Erythroblast (primary cell): ENCODE measurements around the gene IDH3A.
"Not testable (repeated sequence)": the region's sequence is repeated elsewhere in the genome, so short reads cannot be mapped to it uniquely, and the experiment has no call there.

Experiments used
- DNase-seq, 2 experiments: peaks; one replicate each; lab custom pipeline; 2025; lab: John Stamatoyannopoulos, UW
- GATA1 ChIP-seq: IDR thresholded peaks from 2 replicates; pipeline ENCODE4 v1.6.1; 2011; ENCODE audit warnings: low read depth, mild to moderate bottlenecking, control low read depth, low read length, moderate library complexity
- POLR2A ChIP-seq: IDR thresholded peaks from 2 replicates; pipeline ENCODE4 v1.6.1; 2011; ENCODE audit warnings: mild to moderate bottlenecking, low read length

Gene IDH3A

DNA sequence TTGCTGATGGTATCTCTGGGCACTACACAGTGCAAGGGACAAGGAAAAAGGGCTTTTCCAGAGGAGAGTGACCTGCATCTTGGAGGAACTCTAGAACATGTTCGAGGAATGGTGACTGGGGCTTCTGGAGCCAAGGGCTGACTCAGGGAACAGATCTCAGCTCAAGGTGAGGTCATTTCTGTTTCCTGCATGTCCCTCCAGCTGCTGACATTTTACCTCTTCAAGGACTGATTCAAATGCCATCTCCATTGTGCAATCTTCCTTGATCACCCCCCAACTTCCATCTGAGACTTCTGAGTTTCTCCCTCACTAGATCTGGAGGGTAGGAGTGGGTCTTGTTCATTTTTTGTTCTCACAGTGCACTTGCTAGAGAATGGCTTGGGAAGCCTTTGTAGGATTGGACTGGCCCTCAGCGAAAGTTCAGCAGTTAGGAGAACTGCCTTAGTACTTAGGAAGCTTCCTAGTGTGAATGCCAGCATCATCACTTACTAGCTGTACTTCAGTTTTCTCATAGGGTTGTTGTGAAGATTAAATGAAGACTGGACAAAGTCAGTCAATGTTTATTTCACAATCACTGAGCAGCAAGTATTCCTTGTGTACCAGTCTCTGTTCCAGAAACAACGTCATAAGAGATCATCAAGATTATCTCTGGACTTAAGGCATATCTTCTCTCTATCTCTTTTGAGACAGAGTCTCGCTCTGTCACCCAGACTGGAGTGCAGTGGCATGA, 2.6 kb upstream of the IDH3A start:
- no peak for TF ChIP-seq POLR2A
- TF ChIP-seq GATA1 = no peak
- DNase-seq = peak in 1 of 2 experiments; percentile 14

DNA sequence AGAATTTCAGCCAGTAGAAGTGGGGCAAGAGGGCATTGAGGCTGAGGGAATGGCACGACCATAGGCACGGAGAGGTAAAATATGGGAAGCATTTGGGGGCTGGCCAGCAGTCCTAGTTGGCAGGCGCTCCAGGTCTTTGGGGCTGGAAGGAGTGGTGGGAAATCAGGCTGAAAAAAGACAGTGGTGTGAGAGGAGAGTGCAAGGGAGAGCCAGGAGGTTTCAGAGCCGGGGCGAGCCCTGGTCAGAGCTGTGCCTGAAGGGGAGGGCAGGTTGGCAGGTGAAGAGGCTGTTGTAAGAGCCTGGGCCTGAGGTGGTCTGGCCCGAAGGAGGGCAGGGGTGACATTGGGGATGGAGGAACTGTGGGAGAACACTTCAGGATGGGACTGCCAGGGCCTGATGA, 1.6 kb upstream of the IDH3A start:
- no peak for TF ChIP-seq GATA1
- no peak for TF ChIP-seq POLR2A
- no peak for DNase-seq

DNA sequence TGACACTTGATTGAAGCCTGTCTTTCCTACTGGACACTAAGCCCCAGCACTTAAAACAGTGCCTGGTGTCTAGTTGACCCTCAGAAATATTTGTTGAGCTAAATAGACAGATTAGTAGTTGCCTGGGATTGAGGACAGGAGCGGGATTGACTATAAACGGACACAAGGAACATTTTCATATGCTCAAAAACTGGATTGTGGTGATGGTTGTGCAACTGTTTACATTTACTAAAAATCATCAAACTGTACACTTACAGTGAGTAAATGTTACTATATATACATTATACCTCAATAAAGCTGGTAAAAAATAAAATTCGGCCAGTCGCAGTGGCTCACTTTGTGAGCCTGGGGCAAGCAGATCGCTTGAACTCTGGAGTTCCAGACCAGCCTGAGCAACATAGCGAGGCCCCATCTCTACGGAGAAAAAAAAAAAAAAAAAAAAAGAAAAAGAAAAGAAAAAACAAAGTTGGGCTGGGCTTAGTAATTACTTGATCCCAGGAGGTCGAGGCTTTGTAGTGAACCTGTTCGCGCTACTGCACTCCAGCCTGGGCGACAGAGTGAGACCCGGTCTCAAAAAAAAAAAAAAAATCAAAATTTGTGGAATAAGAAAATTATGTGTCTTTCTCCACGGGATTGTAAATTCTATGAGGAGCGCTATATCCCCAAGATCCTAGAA, 632 bp upstream of the IDH3A start:
- TF ChIP-seq POLR2A (no peak), GATA1 (no peak)
- no peak for DNase-seq

DNA sequence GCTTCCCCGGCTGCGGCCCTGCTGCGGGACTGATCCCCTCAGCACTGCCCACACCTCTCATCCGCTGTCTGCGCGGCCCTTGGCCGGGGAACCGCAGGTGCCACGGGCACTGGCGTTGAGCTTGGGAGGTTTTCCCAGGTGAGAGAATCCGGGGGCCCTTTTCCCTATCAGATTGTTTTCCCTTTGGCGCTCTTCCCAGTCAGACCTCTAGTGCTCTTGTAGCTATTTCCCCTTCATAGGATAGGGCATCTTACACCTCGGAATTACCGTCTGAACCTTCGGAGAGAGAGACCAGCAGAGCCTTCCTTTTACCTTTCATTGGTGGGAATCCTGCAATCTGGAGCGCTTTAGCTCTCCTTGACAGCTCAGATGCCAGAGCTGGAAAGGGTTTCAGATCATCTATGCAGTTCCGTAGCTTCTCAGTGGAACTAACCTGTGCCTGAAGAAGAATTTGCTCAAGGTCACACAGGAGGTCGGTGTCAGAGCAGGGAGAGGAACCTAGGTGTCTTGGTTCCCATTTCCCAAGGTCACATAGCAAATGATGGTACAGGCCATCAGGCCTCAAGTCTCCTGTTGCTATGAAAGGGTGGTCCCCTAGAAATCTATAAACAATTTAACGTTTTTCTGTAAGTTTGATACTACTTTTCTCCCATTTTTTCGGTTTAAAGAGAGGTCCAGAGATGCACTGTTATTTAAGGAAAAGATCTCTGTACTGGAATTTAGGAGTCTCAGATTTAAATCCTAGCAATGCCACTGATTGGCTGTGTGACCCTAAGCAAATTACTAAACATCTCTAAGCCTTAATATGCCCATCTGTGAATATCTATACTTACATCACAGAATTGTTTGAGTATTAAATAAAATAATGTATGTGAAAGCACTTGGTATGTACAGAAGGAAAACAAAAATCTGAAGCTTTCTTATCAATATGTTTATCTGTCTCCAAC, 916 bp downstream of the IDH3A start:
- peak in 1 of 2 experiments; percentile 52 for DNase-seq

DNA sequence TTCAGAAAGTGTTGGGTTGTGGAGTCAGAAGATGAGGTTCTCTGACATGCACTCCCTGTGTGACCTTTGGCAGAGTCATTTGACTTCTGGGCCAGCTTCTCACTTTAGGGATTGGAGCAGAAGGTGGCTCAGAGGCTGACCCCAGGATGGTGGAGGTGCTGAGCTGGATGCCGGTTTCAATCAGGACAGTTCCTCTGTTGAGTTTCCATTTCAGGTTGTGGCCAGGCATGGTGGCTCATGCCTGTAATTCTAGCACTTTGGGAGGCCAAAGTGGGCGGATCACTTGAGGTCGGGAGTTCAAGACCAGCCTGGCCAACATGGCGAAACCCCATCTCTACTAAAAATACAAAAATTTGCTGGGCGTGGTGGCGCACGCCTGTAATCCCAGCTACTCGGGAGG, 1.9 kb downstream of the IDH3A start:
- DNase-seq = not testable (repeated sequence)

More for the DNA sequence above, 916 bp downstream of the IDH3A start:
- TF ChIP-seq GATA1 (no peak), POLR2A (no peak)

DNA sequence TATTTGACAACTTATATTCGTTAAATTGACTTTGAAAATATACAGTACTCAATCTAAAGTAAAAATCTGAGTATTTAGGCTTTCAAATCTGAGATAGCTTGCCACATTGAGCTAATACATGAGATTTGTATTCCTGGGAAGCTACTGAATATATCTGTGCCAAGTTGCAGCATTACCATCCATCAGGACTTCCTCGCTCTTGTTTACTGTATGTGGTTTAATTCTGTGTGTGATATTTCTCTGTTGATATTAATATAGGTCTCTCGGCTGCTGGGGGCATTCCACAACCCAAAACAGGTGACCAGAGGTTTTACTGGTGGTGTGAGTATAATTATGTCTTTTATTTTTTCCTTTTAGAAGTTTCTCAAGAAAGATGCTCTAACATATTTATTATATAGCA, 5.8 kb downstream of the IDH3A start:
- no peak for TF ChIP-seq POLR2A
- no peak for TF ChIP-seq GATA1
- no peak for DNase-seq

DNA sequence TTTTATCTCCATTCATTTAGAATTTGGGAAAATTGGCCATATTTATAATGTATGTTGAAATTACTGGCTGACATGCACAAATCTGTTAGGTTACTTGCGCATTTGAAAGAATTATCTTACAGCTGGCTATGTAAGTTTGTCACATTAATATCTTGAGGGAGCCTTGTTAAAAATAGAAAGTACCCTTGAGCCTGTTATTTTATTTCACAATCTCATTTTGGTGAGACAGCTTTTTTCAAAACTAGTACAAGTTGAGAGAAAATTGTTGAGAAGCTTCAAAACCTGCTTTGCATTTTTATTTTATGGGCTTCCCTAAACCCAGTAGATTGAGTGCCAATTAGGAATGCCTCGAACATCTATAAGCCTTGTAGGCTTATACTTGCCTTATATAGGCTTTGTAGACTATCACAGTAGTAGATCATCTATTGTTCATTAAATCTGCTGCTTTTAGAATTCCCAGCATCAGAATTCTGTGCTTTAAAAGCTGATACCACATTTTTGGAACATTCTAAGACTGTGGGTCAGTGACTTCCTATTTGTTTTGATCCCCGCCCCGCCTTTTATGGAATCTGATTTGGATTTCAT, 6.3 kb downstream of the IDH3A start:
- no peak for DNase-seq
- TF ChIP-seq GATA1 (no peak), POLR2A (no peak)

DNA sequence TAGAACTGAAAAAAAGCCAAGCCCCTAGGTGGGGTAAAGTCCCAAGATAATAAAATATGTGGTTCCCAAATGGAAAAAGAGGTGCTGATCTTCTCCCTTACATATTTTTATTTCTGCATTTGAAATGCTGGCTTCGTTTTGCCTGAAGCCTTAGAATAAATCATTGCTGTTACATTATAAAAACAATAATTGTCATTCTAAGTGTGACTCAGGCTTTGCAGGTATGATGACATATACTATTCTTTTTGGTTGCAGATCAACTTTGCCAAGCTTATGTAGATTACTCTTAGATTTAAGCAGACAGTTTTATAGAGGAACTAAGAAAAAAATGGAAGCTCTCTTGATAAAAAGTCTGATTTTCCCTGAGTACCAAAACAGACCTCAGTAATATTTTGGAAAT, 7.5 kb downstream of the IDH3A start:
- TF ChIP-seq POLR2A (no peak), GATA1 (no peak)
- DNase-seq = no peak

DNA sequence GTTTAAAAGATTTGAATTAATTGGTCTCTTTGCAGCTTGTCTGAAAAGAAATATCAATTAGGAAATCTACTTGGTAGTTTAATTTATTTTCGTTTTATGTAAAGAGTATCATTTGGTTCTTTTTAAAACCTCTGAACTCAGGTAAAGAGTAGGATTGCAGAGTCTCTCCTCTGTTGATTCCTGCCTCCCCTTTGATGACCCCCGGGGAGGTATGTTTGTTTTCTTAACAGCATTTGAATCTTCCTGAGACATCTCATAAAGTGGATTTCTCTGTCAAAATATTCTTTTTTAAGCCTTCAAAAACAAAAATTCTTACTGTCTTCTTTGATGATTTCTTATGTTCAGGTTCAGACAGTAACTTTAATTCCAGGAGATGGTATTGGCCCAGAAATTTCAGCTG, 8.0 kb downstream of the IDH3A start:
- no peak for TF ChIP-seq POLR2A
- TF ChIP-seq GATA1 = no peak
- DNase-seq = no peak

DNA sequence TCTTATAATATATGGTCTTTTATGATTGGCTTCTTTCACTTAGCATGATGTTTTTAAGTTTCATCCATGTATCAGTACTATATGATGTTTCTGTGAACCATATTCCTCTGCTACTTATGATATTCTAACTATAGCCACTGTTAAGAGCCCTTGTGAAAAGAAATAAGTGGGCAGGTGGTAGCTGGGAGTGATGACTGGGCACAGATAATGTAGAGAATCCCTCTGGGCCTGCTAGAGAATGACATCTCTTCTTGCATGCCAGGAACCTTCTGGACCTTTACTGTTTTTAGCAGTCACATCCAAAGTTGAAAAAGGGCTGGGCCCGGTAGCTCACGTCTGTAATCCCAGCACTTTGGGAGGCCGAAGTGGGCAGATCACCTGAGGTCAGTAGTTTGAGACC, 10.2 kb downstream of the IDH3A start:
- no peak for DNase-seq
- TF ChIP-seq POLR2A (no peak), GATA1 (no peak)

DNA sequence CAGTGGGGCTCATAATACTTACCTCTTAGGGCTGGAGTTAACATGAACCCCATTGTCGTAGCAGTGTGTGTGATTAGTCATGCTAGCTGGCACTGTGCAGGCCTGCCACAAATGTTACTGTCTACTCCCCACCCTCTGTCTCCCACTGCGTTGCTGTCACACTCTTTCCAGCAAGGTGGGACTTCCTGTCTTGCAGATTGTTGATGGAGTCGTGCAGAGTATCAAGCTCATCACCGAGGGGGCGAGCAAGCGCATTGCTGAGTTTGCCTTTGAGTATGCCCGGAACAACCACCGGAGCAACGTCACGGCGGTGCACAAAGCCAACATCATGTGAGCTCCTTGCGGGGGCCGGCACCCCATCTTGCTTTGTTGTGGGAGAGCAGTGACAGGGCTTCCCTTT, 12.9 kb downstream of the IDH3A start:
- TF ChIP-seq GATA1 = no peak
- TF ChIP-seq POLR2A = no peak
- no peak for DNase-seq

DNA sequence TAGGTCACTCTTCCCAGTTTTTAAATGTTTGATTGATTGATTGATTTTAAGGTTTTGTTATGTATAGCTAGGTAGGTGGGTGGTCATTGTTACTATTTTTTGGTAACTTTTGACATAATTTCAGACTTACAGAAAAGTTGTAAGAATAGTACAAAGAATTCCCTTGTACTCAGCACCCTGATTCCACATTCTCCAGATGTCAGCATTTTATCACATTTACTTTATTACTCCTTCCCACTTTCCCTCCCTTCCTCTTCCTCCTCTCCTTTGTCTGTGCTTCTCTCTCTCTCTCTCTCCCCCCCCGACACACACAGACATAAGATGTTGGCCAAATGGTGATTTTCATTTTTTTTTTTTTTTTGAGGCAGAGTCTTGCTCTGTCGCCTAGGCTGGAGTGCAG, 14.8 kb downstream of the IDH3A start:
- DNase-seq = no peak
- TF ChIP-seq GATA1 = no peak
- TF ChIP-seq POLR2A = no peak

DNA sequence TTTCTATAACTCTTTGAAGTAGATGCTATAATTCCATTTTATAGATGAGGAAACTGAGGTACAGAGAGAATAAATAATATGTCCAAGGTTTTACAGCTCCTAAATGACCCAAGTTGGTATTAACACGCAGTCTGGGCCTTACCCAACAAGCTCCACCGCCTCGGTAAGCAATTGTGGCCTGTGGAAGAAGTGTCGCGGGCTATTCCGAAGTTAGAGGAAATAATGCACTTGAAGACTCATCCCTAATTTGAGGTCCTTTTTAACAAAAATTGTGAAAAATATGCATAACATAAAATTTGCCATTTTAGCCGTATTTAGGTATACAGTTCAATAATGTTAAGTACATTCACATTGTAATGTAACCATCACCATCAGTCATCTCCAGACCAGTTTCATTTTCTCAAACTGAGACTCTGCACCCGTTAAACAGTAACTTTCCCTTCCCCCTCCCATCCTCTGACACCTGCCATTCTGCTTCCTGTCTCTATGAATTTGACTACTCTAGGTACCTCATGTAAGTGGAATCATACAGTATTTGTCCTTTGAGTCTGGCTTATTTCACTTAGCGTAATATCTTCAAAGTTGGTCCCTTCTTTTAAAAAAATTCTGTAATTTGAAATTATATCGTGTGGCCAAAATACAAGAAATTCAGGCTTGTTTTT, 18.2 kb downstream of the IDH3A start:
- no peak for DNase-seq
- TF ChIP-seq GATA1 (no peak), POLR2A (no peak)
